ENCODE data around the gene NPAT. TPM values are rescaled to one million over a fixed set of nuclear protein-coding genes. Genes with fewer than 3 reads are reported as not detected.

NPAT gene
- total RNA-seq, 2 donors from 2014 or later, result 21.8 to 23.8 TPM

DNA sequence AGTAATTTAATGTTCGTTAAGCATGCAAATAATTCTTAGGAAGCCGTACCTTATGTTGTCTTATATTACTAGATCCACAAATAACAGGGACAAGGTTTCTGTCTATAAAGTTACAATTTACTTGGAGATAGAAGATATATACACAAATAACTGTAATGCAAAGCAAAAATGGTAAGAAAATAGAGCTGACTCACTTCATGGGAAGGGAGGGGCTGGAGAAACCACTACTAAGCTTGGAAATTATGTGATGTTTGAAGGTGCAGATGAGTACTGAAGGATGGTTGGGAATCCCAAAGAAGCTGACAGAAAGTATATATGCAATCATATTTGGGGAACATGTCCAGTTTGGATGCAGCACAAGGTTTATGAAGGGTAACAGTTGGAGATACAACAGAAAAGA, 4.0 kb downstream of the NPAT start:
- peaks cover 9% of the 10 kb centered on the region for H3K36me3 Mint-ChIP-seq (ENCODE audit: low read depth)
- H3K9me3 ChIP-seq (ENCODE audit: control insufficient read depth, low read length), result no peaks in the 10 kb centered on the region
- no peak for TF ChIP-seq CTCF (conservative IDR thresholded peaks at IDR 0.05)
- H3K27me3 ChIP-seq (ENCODE audit: control insufficient read depth, insufficient read depth, low read length, poor library complexity, severe bottlenecking), result no peaks in the 10 kb centered on the region
- H3K4me3 ChIP-seq (ENCODE audit: low read length), result no peak overlapping the region
- H3K9me3 Mint-ChIP-seq, result no peaks in the 10 kb centered on the region
- H3K27me3 Mint-ChIP-seq (ENCODE audit: insufficient read depth), result no peaks in the 10 kb centered on the region
- WGBS, 2 experiments (ENCODE audit: insufficient coverage in 1 of 2, insufficient read length in 1 of 2), result no CpG with 5 or more reads among the region's 2 CpGs
- H3K27ac ChIP-seq (ENCODE audit: low read depth, low read length), result no peak overlapping the region
- DNase-seq, result no peak
- H3K4me3 Mint-ChIP-seq, result no peak overlapping the region
- H3K36me3 ChIP-seq (ENCODE audit: control insufficient read depth, insufficient read depth, low read length), result peaks cover 8% of the 10 kb centered on the region
- peaks cover 32% of the 10 kb centered on the region for H3K4me1 Mint-ChIP-seq
- H3K27ac Mint-ChIP-seq, result no peak overlapping the region
- H3K4me1 ChIP-seq (ENCODE audit: control insufficient read depth, insufficient read depth, low read length), result peaks cover 7% of the 10 kb centered on the region
- H3K9ac ChIP-seq (ENCODE audit: extremely low read depth, low read length, poor library complexity, severe bottlenecking), result no peak overlapping the region

GRCh38 chr11:108216988-108217387, 5.5 kb downstream of the NPAT start:
- no peak for DNase-seq

GRCh38 chr11:108213784-108214183, 8.7 kb downstream of the NPAT start:
- 80 to 93% methylated on average over 2 of the region's 2 CpGs for whole genome bisulfite sequencing, 2 experiments (ENCODE audit: insufficient coverage in 1 of 2, insufficient read length in 1 of 2)
- Histone ChIP-seq H3K9ac (ENCODE audit: extremely low read depth, low read length, poor library complexity, severe bottlenecking) (no peak overlapping the region), H3K9me3 (ENCODE audit: control insufficient read depth, low read length) (peaks cover 17% of the 10 kb centered on the region), H3K4me1 (ENCODE audit: control insufficient read depth, insufficient read depth, low read length) (no peaks in the 10 kb centered on the region), H3K27ac (ENCODE audit: low read depth, low read length) (no peak overlapping the region), H3K4me3 (ENCODE audit: low read length) (no peak overlapping the region), H3K36me3 (ENCODE audit: control insufficient read depth, insufficient read depth, low read length) (peaks cover 40% of the 10 kb centered on the region), H3K27me3 (ENCODE audit: control insufficient read depth, insufficient read depth, low read length, poor library complexity, severe bottlenecking) (no peaks in the 10 kb centered on the region)
- Mint-ChIP-seq H3K36me3 (ENCODE audit: low read depth) (peaks cover 43% of the 10 kb centered on the region), H3K27me3 (ENCODE audit: insufficient read depth) (no peaks in the 10 kb centered on the region), H3K4me1 (peaks cover 8% of the 10 kb centered on the region), H3K4me3 (no peak overlapping the region), H3K9me3 (peaks cover 3% of the 10 kb centered on the region), H3K27ac (no peak overlapping the region)
- no peak for TF ChIP-seq CTCF (conservative IDR thresholded peaks at IDR 0.05)
- DNase-seq, result no peak

More at GRCh38 chr11:108216988-108217387, 5.5 kb downstream of the NPAT start:
- Mint-ChIP-seq H3K9me3 (no peaks in the 10 kb centered on the region), H3K36me3 (ENCODE audit: low read depth) (peaks cover 19% of the 10 kb centered on the region), H3K4me1 (peaks cover 32% of the 10 kb centered on the region), H3K27ac (no peak overlapping the region), H3K4me3 (no peak overlapping the region), H3K27me3 (ENCODE audit: insufficient read depth) (no peaks in the 10 kb centered on the region)
- Histone ChIP-seq H3K9me3 (ENCODE audit: control insufficient read depth, low read length) (peaks cover 3% of the 10 kb centered on the region), H3K4me1 (ENCODE audit: control insufficient read depth, insufficient read depth, low read length) (peaks cover 7% of the 10 kb centered on the region), H3K9ac (ENCODE audit: extremely low read depth, low read length, poor library complexity, severe bottlenecking) (no peak overlapping the region), H3K27me3 (ENCODE audit: control insufficient read depth, insufficient read depth, low read length, poor library complexity, severe bottlenecking) (no peaks in the 10 kb centered on the region), H3K4me3 (ENCODE audit: low read length) (no peak overlapping the region), H3K27ac (ENCODE audit: low read depth, low read length) (no peak overlapping the region), H3K36me3 (ENCODE audit: control insufficient read depth, insufficient read depth, low read length) (peaks cover 12% of the 10 kb centered on the region)
- no peak for TF ChIP-seq CTCF (conservative IDR thresholded peaks at IDR 0.05)
- WGBS, 2 experiments (ENCODE audit: insufficient coverage in 1 of 2, insufficient read length in 1 of 2), result 95 to 100% methylated on average over 2 to 4 of the region's 4 CpGs
